ENCODE data around the gene NECAB3. TPM values are rescaled to one million over a fixed set of nuclear protein-coding genes. Genes with fewer than 3 reads are reported as not detected.

Gene NECAB3
- total and polyA plus RNA-seq, 11 donors, result 37.6 to 111 (median 71.8) TPM

GRCh38 chr20:33651562-33652048 is 22.6 kb downstream of the NECAB3 start:
- TF ChIP-seq POLR2A (IDR thresholded peaks at IDR 0.05) (no peak), CTCF (IDR thresholded peaks at IDR 0.05) (no peak)
- WGBS, 4 donors, result 77 to 81% (median 80%) methylated on average over 13 of the region's 13 CpGs
- H3K9me3 ChIP-seq, result no peaks in the 10 kb centered on the region
- H3K4me3 ChIP-seq, result no peak overlapping the region
- peaks cover 0 to 5% (median 0%) of the 10 kb centered on the region in 9 donors for H3K36me3 ChIP-seq
- ATAC-seq (no peak), DNase-seq (no peak)
- H3K27ac ChIP-seq, result no peak overlapping the region
- intact Hi-C loops (cut with DNase I), result loop anchor here in 9 of 10 donors (2.0 to 5.0 kb wide), 3 partner anchors 189 to 195 kb away; no protein-coding TSS in a partner anchor
- H3K4me1 ChIP-seq, result peaks cover 2 to 43% (median 19%) of the 10 kb centered on the region in 12 donors
- H3K27me3 ChIP-seq, result no peaks in the 10 kb centered on the region

GRCh38 chr20:33650753-33651561 is 23.3 kb downstream of the NECAB3 start:
- peaks cover 0 to 12% (median 1%) of the 10 kb centered on the region in 9 donors for H3K36me3 ChIP-seq
- no peak overlapping the region for H3K4me3 ChIP-seq
- no peak overlapping the region for H3K27ac ChIP-seq
- DNase-seq, result no peak
- peaks cover 2 to 48% (median 19%) of the 10 kb centered on the region in 12 donors for H3K4me1 ChIP-seq
- 81 to 87% (median 84%) methylated on average over 10 of the region's 10 CpGs for WGBS, 4 donors
- no peak for ATAC-seq
- TF ChIP-seq POLR2A (IDR thresholded peaks at IDR 0.05) (no peak), CTCF (IDR thresholded peaks at IDR 0.05) (no peak)
- intact Hi-C loops (cut with DNase I), result loop anchor here in 6 of 10 donors (5.0 kb wide), 2 partner anchors 189 to 194 kb away; no protein-coding TSS in a partner anchor
- no peaks in the 10 kb centered on the region for H3K27me3 ChIP-seq
- H3K9me3 ChIP-seq, result no peaks in the 10 kb centered on the region

DNA sequence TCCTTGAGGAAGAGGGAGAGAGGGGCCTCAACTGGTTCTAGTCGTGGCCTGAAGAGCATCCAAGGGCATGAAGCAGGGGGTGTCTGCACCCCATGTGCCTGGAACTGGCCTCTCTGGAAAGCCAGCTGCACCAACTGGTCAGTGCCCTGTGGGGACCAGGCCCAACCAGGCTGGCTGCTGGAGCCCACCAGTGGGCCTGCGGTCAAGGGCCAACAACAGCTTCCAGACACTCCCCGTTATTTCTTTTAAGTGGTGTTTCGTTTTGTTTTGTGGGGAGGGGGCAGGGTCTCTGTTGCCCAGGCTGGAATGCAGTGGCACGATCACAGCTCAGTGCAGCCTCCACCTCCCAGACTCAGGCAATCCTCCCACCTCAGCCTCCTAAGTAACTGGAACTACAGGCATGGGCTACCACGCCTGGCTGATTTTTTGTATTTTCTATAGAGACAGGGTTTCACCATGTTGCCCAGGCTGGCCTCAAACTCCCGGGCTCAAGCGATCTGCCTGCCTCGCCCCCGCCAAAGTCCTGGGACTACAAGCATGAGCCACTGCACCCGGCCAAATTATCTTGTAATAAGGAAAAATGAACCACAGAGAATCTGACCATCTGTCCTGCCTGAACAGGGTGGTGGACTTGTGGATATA is 24.0 kb downstream of the NECAB3 start:
- Histone ChIP-seq H3K4me3 (no peak overlapping the region), H3K36me3 (peaks cover 0 to 19% (median 9%) of the 10 kb centered on the region in 9 donors), H3K9me3 (no peaks in the 10 kb centered on the region), H3K27ac (no peak overlapping the region), H3K4me1 (peaks cover 2 to 48% (median 19%) of the 10 kb centered on the region in 12 donors), H3K27me3 (no peaks in the 10 kb centered on the region)
- intact Hi-C loops (cut with DNase I), result loop anchor here in 6 of 10 donors (5.0 kb wide), 2 partner anchors 188 to 193 kb away; no protein-coding TSS in a partner anchor
- WGBS, 4 donors, result 90 to 94% (median 91%) methylated on average over 11 of the region's 11 CpGs
- ATAC-seq (no peak), DNase-seq (no peak)
- TF ChIP-seq POLR2A (IDR thresholded peaks at IDR 0.05) (no peak), CTCF (IDR thresholded peaks at IDR 0.05) (no peak)

Data from heart left ventricle (tissue), 16 donors.